Skeletal muscle tissue (tissue), 4 donors: ENCODE data around the gene OPTC. TPM values are rescaled to one million over a fixed set of nuclear protein-coding genes. Genes with fewer than 3 reads are reported as not detected.
A peak's percentile ranks its signal among the peaks of the same experiment; 100 is the strongest.
"Not testable (repeated sequence)": the region's sequence is repeated elsewhere in the genome, so short reads cannot be mapped to it uniquely, and the experiment has no call there.

Experiments used
- H3K27ac ChIP-seq: one replicate; pipeline ENCODE4 v1.7.0; 2013; ENCODE audit warnings: mild to moderate bottlenecking, low read depth, low read length, inconsistent platforms
- H3K27me3 ChIP-seq, 3 donors: one replicate each; pipeline ENCODE4 v1.7.0; 2013; ENCODE audit warnings: low read length in 3 of 3; ENCODE audit not compliant: control insufficient read depth in 3 of 3, insufficient read depth in 3 of 3
- H3K36me3 ChIP-seq, 3 donors: one replicate each; pipeline ENCODE4 v1.7.0; 2013; ENCODE audit warnings: low read length in 3 of 3; ENCODE audit not compliant: control insufficient read depth in 3 of 3, insufficient read depth in 3 of 3
- H3K4me1 ChIP-seq, 3 donors: one replicate each; pipeline ENCODE4 v1.7.0; 2013; ENCODE audit warnings: low read length in 3 of 3, mild to moderate bottlenecking in 3 of 3; ENCODE audit not compliant: control insufficient read depth in 3 of 3, insufficient read depth in 3 of 3
- H3K4me3 ChIP-seq, 3 donors: one replicate each; pipeline ENCODE4 v1.7.0; 2013; ENCODE audit warnings: low read length in 3 of 3
- H3K9ac ChIP-seq, 3 donors: one replicate each; pipeline ENCODE4 v1.7.0; 2013; ENCODE audit warnings: low read length in 3 of 3, mild to moderate bottlenecking in 3 of 3, moderate library complexity in 2 of 3, low read depth in 1 of 3
- H3K9me3 ChIP-seq, 3 donors: one replicate each; pipeline ENCODE4 v1.7.0; 2013; ENCODE audit warnings: low read length in 3 of 3; ENCODE audit not compliant: control insufficient read depth in 3 of 3
- total RNA-seq: library from RNA; depleted of rRNA; stranded (reverse); fragments of >200 nt; gene quantifications from one replicate; pipeline ENCODE4 v1.2.3, GENCODE V29; 2014
- donor health status: Osteomylitis.

OPTC gene
- total RNA-seq, 1 donor from 2014 or later: not detected

DNA sequence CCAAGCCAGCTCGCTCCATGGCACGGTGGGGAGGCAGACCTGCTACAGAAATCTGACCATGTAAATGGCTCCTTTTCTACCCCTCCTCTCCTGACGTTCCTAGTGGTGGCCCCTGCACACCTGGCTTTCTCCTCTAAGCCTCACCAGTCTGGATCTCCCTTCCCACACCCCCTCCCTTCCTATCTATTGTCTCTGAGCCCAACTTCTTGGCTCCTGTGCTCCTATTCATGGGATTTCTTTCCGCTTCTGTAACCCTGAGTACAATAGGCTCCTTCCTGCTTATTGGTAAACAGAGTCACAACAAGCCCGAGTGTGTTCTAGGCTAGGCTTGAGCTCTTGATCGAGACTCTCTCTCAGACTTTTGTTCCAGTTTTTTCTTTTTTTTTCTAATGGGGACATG, 17.6 kb downstream of the OPTC start:
- no peak overlapping the region for H3K27ac ChIP-seq
- peaks cover 22 to 34% (median 29%) of the 10 kb centered on the region in 3 donors for H3K4me1 ChIP-seq
- H3K9ac ChIP-seq: no peak overlapping the region

DNA sequence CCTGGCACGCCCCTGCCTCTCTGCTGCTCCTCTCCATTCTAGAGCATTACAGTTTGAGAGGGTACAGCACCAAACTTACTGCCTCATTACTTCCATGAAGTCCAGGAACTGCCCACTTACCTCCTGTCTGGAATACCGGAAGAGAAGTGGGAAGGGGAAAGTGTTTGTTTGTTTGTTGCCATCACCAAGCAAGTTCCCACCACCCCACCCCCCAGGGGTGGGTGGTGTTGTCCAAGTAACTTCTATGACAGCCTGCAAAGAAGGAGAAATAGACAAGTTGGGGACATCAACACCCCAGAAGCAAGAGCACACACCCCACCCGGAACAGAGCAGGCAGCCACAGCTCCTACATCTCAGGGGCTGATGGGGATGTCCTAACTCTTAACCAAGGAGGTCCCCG, 18.0 kb downstream of the OPTC start:
- no peak overlapping the region for H3K9ac ChIP-seq
- no peaks in the 10 kb centered on the region for H3K9me3 ChIP-seq
- no peak overlapping the region for H3K4me3 ChIP-seq
- H3K36me3 ChIP-seq: no peaks in the 10 kb centered on the region
- H3K4me1 ChIP-seq: peaks cover 21 to 32% (median 26%) of the 10 kb centered on the region in 3 donors
- H3K27me3 ChIP-seq: no peaks in the 10 kb centered on the region
- H3K27ac ChIP-seq: peak overlapping the region; percentile 1

More for the DNA sequence above, 17.6 kb downstream of the OPTC start:
- H3K9me3 ChIP-seq: no peaks in the 10 kb centered on the region
- no peaks in the 10 kb centered on the region for H3K27me3 ChIP-seq
- no peak overlapping the region for H3K4me3 ChIP-seq
- no peaks in the 10 kb centered on the region for H3K36me3 ChIP-seq

DNA sequence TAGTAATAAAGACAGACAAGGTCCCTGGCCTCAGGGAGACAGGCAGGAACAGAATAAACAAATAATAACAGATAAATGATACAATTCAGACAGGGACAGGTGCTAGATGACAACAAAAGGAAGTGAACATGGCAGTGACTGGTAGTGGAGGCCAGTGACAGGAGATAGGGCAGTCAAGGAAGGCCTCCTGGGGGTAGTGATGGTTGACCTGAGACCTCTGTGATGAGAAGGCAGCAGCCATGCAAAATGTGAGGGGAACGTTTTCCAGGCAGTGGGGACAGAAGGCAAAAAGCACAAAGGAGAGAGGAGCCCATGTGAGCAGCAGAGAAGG, 18.5 kb downstream of the OPTC start:
- H3K4me3 ChIP-seq: no peak overlapping the region
- no peaks in the 10 kb centered on the region for H3K36me3 ChIP-seq
- peaks cover 16 to 27% (median 21%) of the 10 kb centered on the region in 3 donors for H3K4me1 ChIP-seq
- peak overlapping the region; percentile 23 for H3K27ac ChIP-seq
- no peaks in the 10 kb centered on the region for H3K9me3 ChIP-seq
- peak overlapping the region in 1 of 3 donors; percentile 19 for H3K9ac ChIP-seq
- H3K27me3 ChIP-seq: no peaks in the 10 kb centered on the region

DNA sequence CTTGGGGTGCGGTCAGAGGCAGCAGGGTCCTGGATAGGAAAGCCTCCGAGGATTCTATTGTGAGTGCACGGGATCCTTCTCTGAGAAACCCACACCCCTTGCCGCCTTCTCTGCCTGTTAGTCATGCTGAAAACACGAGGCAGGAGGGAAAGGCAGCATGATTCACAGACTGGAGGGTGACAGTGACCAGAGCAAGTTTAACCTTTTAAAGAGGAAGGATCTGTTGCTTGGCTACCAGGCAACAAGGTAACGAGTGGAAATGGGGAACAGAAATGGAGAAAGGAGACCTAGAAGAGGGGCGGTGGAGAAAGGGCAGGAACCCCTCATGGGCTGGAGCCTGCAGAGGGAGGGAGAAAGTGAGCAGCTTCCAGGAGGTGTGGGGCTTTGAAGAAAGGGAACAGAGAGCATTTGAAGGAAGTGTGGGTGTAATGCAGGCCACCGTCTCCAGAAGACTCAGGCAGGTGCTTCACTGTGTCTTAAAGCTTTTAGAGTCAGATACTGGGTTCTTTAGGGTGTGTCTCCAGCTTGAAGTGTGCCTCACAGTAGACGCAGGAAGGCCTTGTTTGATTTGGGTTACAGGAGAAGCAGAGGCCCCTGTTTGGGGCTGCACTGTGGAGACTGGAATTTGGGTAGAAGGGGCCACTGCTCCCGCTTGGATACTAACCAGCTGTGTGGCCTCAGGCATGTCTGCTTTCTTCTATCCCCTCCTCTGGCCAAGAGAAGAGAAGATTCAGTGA, 19.1 kb downstream of the OPTC start:
- peak overlapping the region; percentile 23 for H3K27ac ChIP-seq
- no peak overlapping the region for H3K4me3 ChIP-seq
- H3K9me3 ChIP-seq: no peaks in the 10 kb centered on the region
- H3K36me3 ChIP-seq: no peaks in the 10 kb centered on the region
- peak overlapping the region in 2 of 3 donors; percentile 14 to 19 for H3K9ac ChIP-seq
- no peaks in the 10 kb centered on the region for H3K27me3 ChIP-seq
- peaks cover 15 to 25% (median 16%) of the 10 kb centered on the region in 3 donors for H3K4me1 ChIP-seq

DNA sequence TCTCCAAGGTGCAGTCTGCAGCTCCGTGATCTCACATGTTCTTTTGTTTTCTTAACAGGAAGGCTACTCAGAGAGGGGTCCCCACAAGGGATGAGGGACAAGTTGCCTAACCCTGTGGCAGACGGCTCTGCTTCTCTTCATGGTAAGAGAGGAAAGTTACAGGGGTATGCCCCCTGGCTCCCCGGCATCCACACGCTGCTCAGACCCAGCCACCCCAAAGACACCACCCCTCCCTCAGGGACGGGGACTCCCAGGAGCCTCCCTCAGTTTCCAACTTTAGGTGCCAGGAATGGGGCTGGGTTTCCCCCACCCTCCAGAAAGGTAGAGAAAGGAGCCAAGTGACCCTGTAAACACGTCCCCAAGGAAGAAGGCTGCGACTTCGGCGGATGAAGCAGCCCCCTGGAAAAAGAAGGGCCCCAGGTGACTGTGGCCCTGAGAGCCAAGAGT, 19.7 kb downstream of the OPTC start:
- no peaks in the 10 kb centered on the region for H3K9me3 ChIP-seq
- peaks cover 14 to 20% (median 15%) of the 10 kb centered on the region in 3 donors for H3K4me1 ChIP-seq
- peak overlapping the region in 1 of 3 donors; percentile 14 for H3K9ac ChIP-seq
- no peak overlapping the region for H3K27ac ChIP-seq
- H3K36me3 ChIP-seq: no peaks in the 10 kb centered on the region
- H3K4me3 ChIP-seq: no peak overlapping the region
- H3K27me3 ChIP-seq: no peaks in the 10 kb centered on the region

DNA sequence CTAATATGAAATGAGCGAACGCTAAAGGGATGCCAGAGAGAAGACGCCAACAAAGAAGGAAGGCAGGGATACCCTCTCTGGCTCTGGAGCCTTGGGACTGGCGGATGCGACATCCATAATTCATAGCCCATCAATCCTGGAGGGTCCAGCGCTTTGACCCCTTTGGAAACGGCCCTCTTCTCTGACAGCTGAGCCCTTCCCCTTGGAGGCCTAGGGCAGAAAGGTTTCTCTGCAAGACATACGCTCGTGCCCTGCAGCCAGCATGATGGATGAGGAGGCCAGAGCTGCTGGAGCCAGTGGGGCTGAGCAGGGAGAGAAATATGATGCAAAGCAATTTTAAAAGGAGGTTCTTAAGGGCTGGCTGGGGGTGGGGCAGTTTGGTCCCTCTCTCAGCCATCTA, 22.2 kb downstream of the OPTC start:
- Histone ChIP-seq H3K9me3 (no peaks in the 10 kb centered on the region), H3K4me3 (no peak overlapping the region), H3K27ac (no peak overlapping the region), H3K36me3 (no peaks in the 10 kb centered on the region), H3K4me1 (peaks cover 13 to 17% (median 14%) of the 10 kb centered on the region in 3 donors), H3K27me3 (no peaks in the 10 kb centered on the region), H3K9ac (no peak overlapping the region)

DNA sequence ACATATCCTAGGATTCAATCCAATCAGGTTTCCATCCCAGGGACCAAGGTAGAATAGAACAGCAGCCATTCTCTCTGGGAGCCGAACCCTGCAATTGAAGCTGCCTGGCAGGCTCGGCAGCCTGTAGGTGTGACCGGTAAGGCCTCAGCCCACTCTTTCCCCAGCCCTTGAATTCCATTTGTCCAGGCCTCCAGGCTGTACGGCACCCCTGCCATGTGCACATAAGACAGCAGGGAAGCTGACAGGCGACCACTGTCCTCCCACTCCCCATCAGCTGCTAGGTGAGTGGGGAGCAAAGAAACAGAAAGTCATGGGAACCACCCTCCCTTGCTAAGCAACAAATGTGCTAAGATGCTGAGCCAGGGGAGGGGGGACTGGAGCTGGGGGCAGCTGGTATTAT, 23.0 kb downstream of the OPTC start:
- Histone ChIP-seq H3K4me3 (no peak overlapping the region), H3K27me3 (no peaks in the 10 kb centered on the region), H3K9me3 (no peaks in the 10 kb centered on the region), H3K36me3 (no peaks in the 10 kb centered on the region), H3K27ac (no peak overlapping the region), H3K9ac (no peak overlapping the region), H3K4me1 (peaks cover 15 to 17% (median 16%) of the 10 kb centered on the region in 3 donors)

DNA sequence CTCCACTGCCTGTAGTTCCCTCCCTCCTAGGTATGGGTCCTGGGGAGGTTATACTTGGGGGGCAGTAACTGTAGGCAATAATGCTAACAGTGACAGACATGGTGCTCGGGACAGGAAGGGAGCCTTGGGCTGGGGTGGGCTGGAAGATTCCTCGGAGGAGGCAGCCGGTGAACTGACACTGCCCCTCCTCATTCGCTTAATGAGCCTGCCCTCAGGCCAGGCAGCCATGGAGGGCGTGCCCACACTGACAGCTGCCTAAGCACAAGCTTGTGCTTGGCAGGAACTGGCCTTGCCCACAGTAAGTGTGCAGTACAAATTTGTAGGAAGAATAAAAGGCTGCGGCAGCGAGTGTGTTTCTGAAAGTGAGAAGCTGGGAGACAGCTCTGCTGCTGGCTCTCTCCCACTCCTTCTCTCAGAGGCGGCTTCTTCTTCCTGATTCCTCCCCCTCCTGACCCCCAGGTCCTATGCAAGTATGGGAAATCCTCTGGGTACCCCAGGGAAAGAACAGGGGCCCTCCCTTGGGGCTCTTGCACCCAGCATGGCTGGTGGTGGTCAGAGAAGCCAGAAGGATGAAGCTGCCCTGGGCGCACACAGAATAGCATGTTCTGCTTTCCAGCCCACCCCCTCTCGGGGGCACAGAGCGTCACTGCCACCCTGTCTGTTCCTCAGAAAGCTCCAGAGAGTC, 23.6 kb downstream of the OPTC start:
- Histone ChIP-seq H3K36me3 (no peaks in the 10 kb centered on the region), H3K4me3 (no peak overlapping the region), H3K4me1 (peaks cover 11 to 15% (median 12%) of the 10 kb centered on the region in 3 donors)

DNA sequence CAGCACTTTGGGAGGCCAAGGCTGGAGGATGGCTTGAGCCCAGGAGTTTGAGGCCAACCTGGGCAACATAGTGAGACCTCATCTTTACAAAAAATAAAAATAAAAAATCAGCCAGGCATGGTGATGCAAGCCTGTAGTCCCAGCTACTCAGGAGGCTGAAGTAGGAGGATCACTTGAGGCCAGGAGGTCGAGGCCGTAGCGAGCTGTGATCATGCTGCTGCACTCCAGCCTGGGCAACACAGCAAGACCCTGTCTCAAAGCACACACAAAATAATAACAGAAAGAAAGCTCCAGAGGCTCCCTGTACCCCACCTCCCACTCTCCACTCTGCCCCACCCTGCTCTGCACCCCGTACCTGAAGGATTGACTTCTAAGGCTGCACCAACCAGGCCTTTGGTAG, 24.2 kb downstream of the OPTC start:
- H3K27ac ChIP-seq, H3K9ac ChIP-seq, H3K27me3 ChIP-seq, H3K4me3 ChIP-seq, H3K4me1 ChIP-seq, H3K36me3 ChIP-seq, H3K9me3 ChIP-seq: not testable (repeated sequence)

More for the DNA sequence above, 23.6 kb downstream of the OPTC start:
- no peaks in the 10 kb centered on the region for H3K27me3 ChIP-seq
- no peak overlapping the region for H3K27ac ChIP-seq
- H3K9ac ChIP-seq: no peak overlapping the region
- no peaks in the 10 kb centered on the region for H3K9me3 ChIP-seq

DNA sequence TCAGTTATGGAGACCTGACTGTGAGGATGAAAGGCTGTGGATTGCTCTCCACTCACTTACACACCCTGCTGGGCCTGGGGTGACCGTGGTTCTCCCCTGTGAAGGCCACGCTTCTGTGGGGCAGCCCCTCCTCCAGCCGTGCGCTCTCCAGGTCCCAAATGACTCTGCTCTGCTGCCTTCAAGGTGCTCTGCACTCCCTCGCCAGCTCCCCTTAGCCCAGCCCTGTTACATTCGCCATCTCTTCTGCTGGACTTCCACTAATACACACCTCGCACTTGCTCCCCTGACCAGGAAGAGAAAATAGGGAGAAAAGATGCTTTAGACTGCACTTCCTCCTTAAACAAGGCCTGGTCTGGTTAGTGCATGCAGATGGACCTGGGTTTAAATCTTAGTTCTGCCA, 24.6 kb downstream of the OPTC start:
- Histone ChIP-seq H3K4me1 (peaks cover 3 to 7% (median 6%) of the 10 kb centered on the region in 3 donors), H3K36me3 (no peaks in the 10 kb centered on the region), H3K27me3 (no peaks in the 10 kb centered on the region), H3K4me3 (no peak overlapping the region), H3K9me3 (no peaks in the 10 kb centered on the region), H3K9ac (no peak overlapping the region), H3K27ac (no peak overlapping the region)
